ENCODE data around the gene TCF19.

GRCh38 chr6:31135710-31136109 is 22.7 kb upstream of the TCF19 start:
- TF ChIP-seq CTCF (conservative IDR thresholded peaks at IDR 0.05; ENCODE audit: low read length), result no peak
- no peak for TF ChIP-seq EZH2phosphoT487 (IDR thresholded peaks at IDR 0.05; ENCODE audit: borderline replicate concordance, low read depth, low read length)

All from OCI-LY7 (cell line).